ENCODE data around the gene TMEM143.
A peak's percentile ranks its signal among the peaks of the same experiment; 100 is the strongest.
"Not testable (repeated sequence)": the region's sequence is repeated elsewhere in the genome, so short reads cannot be mapped to it uniquely, and the experiment has no call there.

The TMEM143 gene

GRCh38 chr19:48395499-48395898 lies 31.8 kb upstream of the TMEM143 start:
- H3K9me3 ChIP-seq (ENCODE audit: low read length) = no peaks in the 10 kb centered on the region
- H2AFZ ChIP-seq (ENCODE audit: low read depth, low read length) = no peak overlapping the region
- no peaks in the 10 kb centered on the region for H3K36me3 ChIP-seq (ENCODE audit: insufficient read depth, low read length)
- peaks cover 43% of the 10 kb centered on the region for H3K4me1 ChIP-seq (ENCODE audit: insufficient read depth, low read length)
- H3K4me3 ChIP-seq (ENCODE audit: low read length) = no peak overlapping the region
- H3K27me3 ChIP-seq (ENCODE audit: insufficient read depth, low read length) = peaks cover 11% of the 10 kb centered on the region

GRCh38 chr19:48395170-48395455 lies 31.4 kb upstream of the TMEM143 start:
- peaks cover 43% of the 10 kb centered on the region for H3K4me1 ChIP-seq (ENCODE audit: insufficient read depth, low read length)
- H3K4me3 ChIP-seq (ENCODE audit: low read length) = no peak overlapping the region
- H3K36me3 ChIP-seq (ENCODE audit: insufficient read depth, low read length) = no peaks in the 10 kb centered on the region
- no peaks in the 10 kb centered on the region for H3K9me3 ChIP-seq (ENCODE audit: low read length)
- peaks cover 11% of the 10 kb centered on the region for H3K27me3 ChIP-seq (ENCODE audit: insufficient read depth, low read length)
- no peak overlapping the region for H2AFZ ChIP-seq (ENCODE audit: low read depth, low read length)

- Histone ChIP-seq H3K36me3 (ENCODE audit: insufficient read depth, low read length) (no peaks in the 10 kb centered on the region), H2AFZ (ENCODE audit: low read depth, low read length) (peak overlapping the region; percentile 75), H3K9me3 (ENCODE audit: low read length) (no peaks in the 10 kb centered on the region), H3K4me1 (ENCODE audit: insufficient read depth, low read length) (peaks cover 43% of the 10 kb centered on the region), H3K4me3 (ENCODE audit: low read length) (peak overlapping the region; percentile 55), H3K27me3 (ENCODE audit: insufficient read depth, low read length) (peaks cover 11% of the 10 kb centered on the region)
Measured at GRCh38 chr19:48394331-48395169, 30.8 kb upstream of the TMEM143 start.

GRCh38 chr19:48393559-48394330 lies 30.0 kb upstream of the TMEM143 start, which contains the start of gene GRIN2D:
Gene GRIN2D, plus strand, starts transcription at chr19:48393668. Its CDS starts 4,725 bp downstream, at chr19:48398393.
- H3K4me1 ChIP-seq (ENCODE audit: insufficient read depth, low read length) = peaks cover 43% of the 10 kb centered on the region
- peak within 1 kb of the TSS; percentile 75 for H2AFZ ChIP-seq (ENCODE audit: low read depth, low read length)
- H3K27me3 ChIP-seq (ENCODE audit: insufficient read depth, low read length) = peaks cover 11% of the 10 kb centered on the region
- no peaks in the 10 kb centered on the region for H3K9me3 ChIP-seq (ENCODE audit: low read length)
- peak within 1 kb of the TSS; percentile 55 for H3K4me3 ChIP-seq (ENCODE audit: low read length)
- peaks cover 4% of the 10 kb centered on the region for H3K36me3 ChIP-seq (ENCODE audit: insufficient read depth, low read length)

GRCh38 chr19:48392860-48393558 lies 29.3 kb upstream of the TMEM143 start:
- peaks cover 43% of the 10 kb centered on the region for H3K4me1 ChIP-seq (ENCODE audit: insufficient read depth, low read length)
- peaks cover 8% of the 10 kb centered on the region for H3K27me3 ChIP-seq (ENCODE audit: insufficient read depth, low read length)
- H2AFZ ChIP-seq (ENCODE audit: low read depth, low read length) = peak overlapping the region; percentile 75
- peaks cover 7% of the 10 kb centered on the region for H3K36me3 ChIP-seq (ENCODE audit: insufficient read depth, low read length)
- H3K4me3 ChIP-seq (ENCODE audit: low read length) = peak overlapping the region; percentile 55
- H3K9me3 ChIP-seq (ENCODE audit: low read length) = no peaks in the 10 kb centered on the region

- not testable (repeated sequence) for H3K4me3 ChIP-seq (ENCODE audit: low read length); H2AFZ ChIP-seq (ENCODE audit: low read depth, low read length); H3K27me3 ChIP-seq (ENCODE audit: insufficient read depth, low read length); H3K9me3 ChIP-seq (ENCODE audit: low read length)
- Histone ChIP-seq H3K36me3 (ENCODE audit: insufficient read depth, low read length) (peaks cover 15% of the 10 kb centered on the region), H3K4me1 (ENCODE audit: insufficient read depth, low read length) (peaks cover 37% of the 10 kb centered on the region)
Measured at GRCh38 chr19:48392006-48392344, 28.2 kb upstream of the TMEM143 start.

GRCh38 chr19:48391100-48392005 lies 27.6 kb upstream of the TMEM143 start, which contains the start of gene KDELR1:
Gene KDELR1, minus strand, starts transcription at chr19:48391551. Its CDS starts 193 bp downstream, at chr19:48391358.
- H3K36me3 ChIP-seq (ENCODE audit: insufficient read depth, low read length) = peaks cover 17% of the 10 kb centered on the region
- H3K4me1 ChIP-seq (ENCODE audit: insufficient read depth, low read length) = peaks cover 32% of the 10 kb centered on the region
- peak within 1 kb of the TSS; percentile 68 for H2AFZ ChIP-seq (ENCODE audit: low read depth, low read length)
- H3K4me3 ChIP-seq (ENCODE audit: low read length) = peak within 1 kb of the TSS; percentile 60
- H3K27me3 ChIP-seq (ENCODE audit: insufficient read depth, low read length) = no peaks in the 10 kb centered on the region
- H3K9me3 ChIP-seq (ENCODE audit: low read length) = no peaks in the 10 kb centered on the region

GRCh38 chr19:48390188-48391099 lies 26.7 kb upstream of the TMEM143 start:
- Histone ChIP-seq H3K27me3 (ENCODE audit: insufficient read depth, low read length) (no peaks in the 10 kb centered on the region), H3K9me3 (ENCODE audit: low read length) (no peaks in the 10 kb centered on the region), H3K4me1 (ENCODE audit: insufficient read depth, low read length) (peaks cover 25% of the 10 kb centered on the region), H3K36me3 (ENCODE audit: insufficient read depth, low read length) (peaks cover 24% of the 10 kb centered on the region), H2AFZ (ENCODE audit: low read depth, low read length) (peak overlapping the region; percentile 68), H3K4me3 (ENCODE audit: low read length) (peak overlapping the region; percentile 60)

GRCh38 chr19:48386981-48387380 lies 23.2 kb upstream of the TMEM143 start:
- no peak overlapping the region for H2AFZ ChIP-seq (ENCODE audit: low read depth, low read length)
- no peak overlapping the region for H3K4me3 ChIP-seq (ENCODE audit: low read length)
- no peaks in the 10 kb centered on the region for H3K9me3 ChIP-seq (ENCODE audit: low read length)
- peaks cover 3% of the 10 kb centered on the region for H3K4me1 ChIP-seq (ENCODE audit: insufficient read depth, low read length)
- no peaks in the 10 kb centered on the region for H3K27me3 ChIP-seq (ENCODE audit: insufficient read depth, low read length)
- peaks cover 46% of the 10 kb centered on the region for H3K36me3 ChIP-seq (ENCODE audit: insufficient read depth, low read length)

GRCh38 chr19:48385461-48386087 lies 21.8 kb upstream of the TMEM143 start:
- no peak overlapping the region for H2AFZ ChIP-seq (ENCODE audit: low read depth, low read length)
- H3K27me3 ChIP-seq (ENCODE audit: insufficient read depth, low read length) = no peaks in the 10 kb centered on the region
- H3K4me1 ChIP-seq (ENCODE audit: insufficient read depth, low read length) = no peaks in the 10 kb centered on the region
- no peak overlapping the region for H3K4me3 ChIP-seq (ENCODE audit: low read length)
- H3K9me3 ChIP-seq (ENCODE audit: low read length) = no peaks in the 10 kb centered on the region
- H3K36me3 ChIP-seq (ENCODE audit: insufficient read depth, low read length) = peaks cover 55% of the 10 kb centered on the region

- H3K36me3 ChIP-seq (ENCODE audit: insufficient read depth, low read length) = peaks cover 42% of the 10 kb centered on the region
- H3K9me3 ChIP-seq (ENCODE audit: low read length) = no peaks in the 10 kb centered on the region
- H3K4me1 ChIP-seq (ENCODE audit: insufficient read depth, low read length) = no peaks in the 10 kb centered on the region
- H2AFZ ChIP-seq (ENCODE audit: low read depth, low read length) = no peak overlapping the region
- H3K27me3 ChIP-seq (ENCODE audit: insufficient read depth, low read length) = no peaks in the 10 kb centered on the region
- no peak overlapping the region for H3K4me3 ChIP-seq (ENCODE audit: low read length)
Measured at GRCh38 chr19:48382286-48382685, 18.5 kb upstream of the TMEM143 start.
